PC-3 (cell line): ENCODE measurements around the gene CDC25A. TPM values are rescaled to one million over a fixed set of nuclear protein-coding genes. Genes with fewer than 3 reads are reported as not detected.
A peak's percentile ranks its signal among the peaks of the same experiment; 100 is the strongest.

Source experiments
- ATAC-seq: fragments of 200-7000 bp; cut with Tn5 transposase; 2 replicates; pipeline ENCODE4 v1.9.1; 2020; ENCODE audit warnings: mild to moderate bottlenecking, moderate library complexity
- BruUV-seq: library from RNA; stranded (reverse); fragments of 400-500 nt; replicated peaks from 2 replicates; lab custom pipeline; 2021; lab: Mats Ljungman, UMichigan
- CTCF ChIA-PET: fragments of 300-600 bp; sonication (Branson Sonifier 250); formaldehyde crosslinking; loops from one replicate; lab custom pipeline; 2022; ENCODE audit warnings: antibody characterized with exemption; lab: Charles Lee
- POLR2A ChIA-PET: fragments of 300-600 bp; sonication (Branson Sonifier 250); formaldehyde crosslinking; loops from one replicate; lab custom pipeline; 2022; ENCODE audit warnings: antibody characterized with exemption; ENCODE audit not compliant: unreplicated experiment; lab: Charles Lee
- DNase-seq: peaks from one replicate; pipeline ENCODE4 v3.0.0-alpha.2; 2015
- H2AFZ ChIP-seq: fragments of 300-600 bp; sonication (generic); 2 replicates; pipeline ENCODE4 v1.6.0; 2016; ENCODE audit warnings: antibody characterized with exemption, low read length
- H3F3A ChIP-seq: fragments of 300-600 bp; sonication (generic); one replicate; pipeline ENCODE4 v1.6.0; 2017; ENCODE audit warnings: antibody characterized with exemption, low read length, control low read depth, mild to moderate bottlenecking; ENCODE audit not compliant: unreplicated experiment
- H3K27ac ChIP-seq: fragments of 300-600 bp; sonication (generic); 2 replicates; pipeline ENCODE4 v1.5.1; 2016; ENCODE audit warnings: mild to moderate bottlenecking, low read length
- H3K27me3 ChIP-seq: fragments of 300-600 bp; sonication (generic); 2 replicates; pipeline ENCODE4 v1.6.1; 2016; ENCODE audit warnings: low read length, mixed read lengths
- H3K36me3 ChIP-seq: fragments of 300-600 bp; sonication (generic); 2 replicates; pipeline ENCODE4 v1.6.1; 2016; ENCODE audit warnings: low read depth, mixed run types, low read length, mixed read lengths
- H3K4me1 ChIP-seq: fragments of 300-600 bp; sonication (generic); 2 replicates; pipeline ENCODE4 v1.5.1; 2016; ENCODE audit warnings: low read length; ENCODE audit not compliant: insufficient read depth
- H3K4me2 ChIP-seq: fragments of 300-600 bp; sonication (generic); 2 replicates; pipeline ENCODE4 v1.6.0; 2016; ENCODE audit warnings: low read length
- H3K4me3 ChIP-seq: fragments of 300-600 bp; sonication (generic); 2 replicates; pipeline ENCODE4 v1.5.1; 2016; ENCODE audit warnings: mild to moderate bottlenecking, low read length, mixed read lengths
- H3K79me2 ChIP-seq: fragments of 300-600 bp; sonication (generic); 2 replicates; pipeline ENCODE4 v1.6.1; 2017; ENCODE audit warnings: low read length, mixed read lengths
- H3K9ac ChIP-seq: fragments of 300-600 bp; sonication (generic); 2 replicates; pipeline ENCODE4 v1.6.0; 2016; ENCODE audit warnings: mild to moderate bottlenecking, low read length
- H3K9me2 ChIP-seq: fragments of 300-600 bp; sonication (generic); replicated peaks from 2 replicates; pipeline ENCODE4 v1.6.1; 2016; ENCODE audit warnings: mixed run types, low read length, mixed read lengths
- H3K9me3 ChIP-seq: fragments of 300-600 bp; sonication (generic); 2 replicates; pipeline ENCODE4 v1.6.1; 2016; ENCODE audit warnings: low read length, mixed read lengths
- H4K20me1 ChIP-seq: fragments of 300-600 bp; sonication (generic); 2 replicates; pipeline ENCODE4 v1.6.1; 2016; ENCODE audit warnings: low read length, mixed read lengths
- EZH2 ChIP-seq: fragments of 300-600 bp; sonication (generic); IDR thresholded peaks from one replicate; pipeline ENCODE4 v1.6.1; 2017; ENCODE audit warnings: antibody characterized with exemption, mild to moderate bottlenecking, low read length; ENCODE audit not compliant: unreplicated experiment
- EZH2phosphoT487 ChIP-seq: fragments of 300-600 bp; sonication (generic); IDR thresholded peaks from 2 replicates; pipeline ENCODE4 v1.6.1; 2018; ENCODE audit warnings: mild to moderate bottlenecking, antibody characterized with exemption, low read length, borderline replicate concordance
- intact Hi-C: fragments of 100-400 bp; cut with micrococcal nuclease; formaldehyde crosslinking; loops from 2 replicates; pipeline ENCODE4 v1.9.0; 2023
- total RNA-seq: library from RNA; depleted of rRNA; stranded (reverse); fragments of >200 nt; gene quantifications from 2 replicates; pipeline ENCODE4 v1.2.3, GENCODE V29; 2014
- TF ChIP-seq, protein P1 (sequence below): fragments of 300-600 bp; sonication (generic); conservative IDR thresholded peaks from 2 replicates; pipeline ENCODE4 v1.5.1; 2017; ENCODE audit warnings: antibody characterized with exemption, low read depth, mild to moderate bottlenecking, low read length

Gene CDC25A
- total RNA-seq, 1 experiment from 2014 or later, result 43.0 TPM

DNA sequence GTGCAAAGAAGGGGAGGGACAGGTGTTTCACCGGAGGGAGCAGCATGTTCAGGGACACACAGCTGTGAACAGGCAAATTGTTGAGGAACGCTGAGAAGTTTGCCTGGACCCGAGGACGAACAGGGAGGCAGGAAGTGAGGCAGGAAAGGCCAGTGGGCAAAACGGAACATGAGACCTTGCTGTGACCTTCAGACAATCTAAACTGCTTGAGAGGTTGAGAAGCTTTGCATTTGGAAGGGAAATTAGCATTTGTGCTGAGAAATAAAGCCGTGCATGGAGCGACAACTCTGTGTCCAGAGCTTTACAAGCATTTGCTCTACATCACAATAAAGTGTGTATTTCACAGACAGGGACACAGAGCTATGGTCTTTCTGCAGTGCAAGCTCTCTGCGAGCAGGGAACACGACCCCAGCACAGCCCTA lies 47.9 kb downstream of the CDC25A start:
- BruUV-seq, result no TSS peak
- no peak for ATAC-seq
- Histone ChIP-seq H3K27me3 (no peaks in the 10 kb centered on the region), H3K9ac (no peak overlapping the region), H2AFZ (peak overlapping the region; percentile 7; the same call in 1 of the 2 replicates), H3K27ac (no peak overlapping the region), H4K20me1 (no peaks in the 10 kb centered on the region), H3K9me2 (no peaks in the 10 kb centered on the region), H3K4me2 (no peak overlapping the region), H3K9me3 (no peaks in the 10 kb centered on the region), H3F3A (no peaks in the 10 kb centered on the region), H3K79me2 (no peaks in the 10 kb centered on the region), H3K4me3 (no peak overlapping the region), H3K36me3 (no peaks in the 10 kb centered on the region), H3K4me1 (no peaks in the 10 kb centered on the region)
- ChIA-PET CTCF (no interaction called here), POLR2A (interaction anchor here (0.5 to 0.6 kb wide), 2 partner anchors 186 to 191 kb away, joined by 3 to 8 read pairs; no protein-coding TSS in a partner anchor)
- no peak for TF ChIP-seq EZH2phosphoT487
- TF ChIP-seq, protein P1, sequence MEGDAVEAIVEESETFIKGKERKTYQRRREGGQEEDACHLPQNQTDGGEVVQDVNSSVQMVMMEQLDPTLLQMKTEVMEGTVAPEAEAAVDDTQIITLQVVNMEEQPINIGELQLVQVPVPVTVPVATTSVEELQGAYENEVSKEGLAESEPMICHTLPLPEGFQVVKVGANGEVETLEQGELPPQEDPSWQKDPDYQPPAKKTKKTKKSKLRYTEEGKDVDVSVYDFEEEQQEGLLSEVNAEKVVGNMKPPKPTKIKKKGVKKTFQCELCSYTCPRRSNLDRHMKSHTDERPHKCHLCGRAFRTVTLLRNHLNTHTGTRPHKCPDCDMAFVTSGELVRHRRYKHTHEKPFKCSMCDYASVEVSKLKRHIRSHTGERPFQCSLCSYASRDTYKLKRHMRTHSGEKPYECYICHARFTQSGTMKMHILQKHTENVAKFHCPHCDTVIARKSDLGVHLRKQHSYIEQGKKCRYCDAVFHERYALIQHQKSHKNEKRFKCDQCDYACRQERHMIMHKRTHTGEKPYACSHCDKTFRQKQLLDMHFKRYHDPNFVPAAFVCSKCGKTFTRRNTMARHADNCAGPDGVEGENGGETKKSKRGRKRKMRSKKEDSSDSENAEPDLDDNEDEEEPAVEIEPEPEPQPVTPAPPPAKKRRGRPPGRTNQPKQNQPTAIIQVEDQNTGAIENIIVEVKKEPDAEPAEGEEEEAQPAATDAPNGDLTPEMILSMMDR, result no peak
- TF ChIP-seq EZH2, result no peak
- no peak for DNase-seq
- intact Hi-C loops, result no loop called here

DNA sequence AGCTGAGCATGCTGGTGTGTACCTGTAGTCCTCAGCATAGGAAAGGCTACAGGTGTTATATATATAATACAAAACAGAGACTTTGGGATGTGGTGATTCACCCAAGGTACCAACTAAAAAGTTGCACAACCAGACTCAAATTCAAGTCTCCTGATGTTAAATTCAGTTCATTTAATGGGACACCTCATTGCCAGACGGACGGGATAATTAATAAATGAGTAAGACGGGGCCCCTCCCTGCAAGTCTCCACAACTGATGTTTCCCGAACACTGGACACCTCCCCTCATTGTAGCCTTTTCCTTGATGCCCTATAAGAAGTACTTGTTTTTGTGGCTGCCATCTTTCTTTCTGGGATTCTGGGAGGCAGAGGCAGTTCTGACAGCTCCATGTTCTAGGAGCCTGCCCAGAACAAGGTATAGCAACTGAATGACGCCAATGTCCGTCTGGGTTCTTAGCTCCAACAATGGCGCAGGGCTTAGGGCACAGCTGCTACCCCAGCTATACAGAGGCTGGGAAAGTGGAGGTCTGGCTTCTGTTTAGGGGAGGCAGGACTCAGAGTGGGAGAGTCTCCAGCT lies 50.7 kb downstream of the CDC25A start:
- Histone ChIP-seq H3K4me2 (no peak overlapping the region), H3K79me2 (no peaks in the 10 kb centered on the region), H3K9me3 (no peaks in the 10 kb centered on the region), H3F3A (no peaks in the 10 kb centered on the region), H3K36me3 (no peaks in the 10 kb centered on the region), H3K9ac (no peak overlapping the region), H3K9me2 (no peaks in the 10 kb centered on the region), H3K4me3 (no peak overlapping the region), H3K4me1 (no peaks in the 10 kb centered on the region), H3K27ac (no peak overlapping the region), H3K27me3 (no peaks in the 10 kb centered on the region), H2AFZ (no peak overlapping the region), H4K20me1 (no peaks in the 10 kb centered on the region)
- DNase-seq (no peak), ATAC-seq (no peak)
- CTCF ChIA-PET, result no interaction called here
- POLR2A ChIA-PET, result no interaction called here
- BruUV-seq, result no TSS peak
- intact Hi-C loops, result no loop called here
- no peak for TF ChIP-seq EZH2
- TF ChIP-seq, protein P1, result no peak
- TF ChIP-seq EZH2phosphoT487, result no peak
